Hepatic stellate cell (primary cell): Measurements from ENCODE around the gene TFF2.

Experiments used
- DNase-seq: peaks from one replicate; pipeline ENCODE4 v3.0.0; 2011; ENCODE audit warnings: low spot score

The TFF2 gene

GRCh38 chr21:42346866-42347600 lies 3.8 kb downstream of the TFF2 start:
- no peak for DNase-seq

- no peak for DNase-seq
Observed at GRCh38 chr21:42346441-42346840, 4.4 kb downstream of the TFF2 start.

- DNase-seq = no peak
Observed at GRCh38 chr21:42344631-42345030, 6.2 kb downstream of the TFF2 start.

GRCh38 chr21:42343963-42344510 lies 6.8 kb downstream of the TFF2 start:
- no peak for DNase-seq

- no peak for DNase-seq
Observed at GRCh38 chr21:42343556-42343955, 7.2 kb downstream of the TFF2 start.

GRCh38 chr21:42343101-42343500 lies 7.7 kb downstream of the TFF2 start:
- no peak for DNase-seq

- no peak for DNase-seq
Observed at GRCh38 chr21:42341776-42342542, 8.8 kb downstream of the TFF2 start.

- DNase-seq = no peak
Observed at GRCh38 chr21:42340187-42341050, 10.4 kb downstream of the TFF2 start.

- no peak for DNase-seq
Observed at GRCh38 chr21:42338729-42339715, 11.8 kb downstream of the TFF2 start.

- DNase-seq = no peak
Observed at GRCh38 chr21:42337830-42338728, 12.7 kb downstream of the TFF2 start.

- no peak for DNase-seq
Observed at GRCh38 chr21:42337276-42337675, 13.5 kb downstream of the TFF2 start.

GRCh38 chr21:42336054-42336453 lies 14.7 kb downstream of the TFF2 start:
- no peak for DNase-seq

- no peak for DNase-seq
Observed at GRCh38 chr21:42332557-42333317, 18.1 kb downstream of the TFF2 start.

- no peak for DNase-seq
Observed at GRCh38 chr21:42331660-42332059, 19.1 kb downstream of the TFF2 start.

GRCh38 chr21:42330380-42331371 lies 20.1 kb downstream of the TFF2 start:
- DNase-seq = no peak

- DNase-seq = no peak
Observed at GRCh38 chr21:42324896-42325295, 25.9 kb downstream of the TFF2 start.

- DNase-seq = no peak
Observed at GRCh38 chr21:42321845-42322244, 28.9 kb downstream of the TFF2 start.

- no peak for DNase-seq
Observed at GRCh38 chr21:42321231-42321630, 29.6 kb downstream of the TFF2 start.
